Liver (tissue), 9 donors: ENCODE measurements around the gene ANGPT4. TPM values are rescaled to one million over a fixed set of nuclear protein-coding genes. Genes with fewer than 3 reads are reported as not detected.

Experiments used
- DNase-seq: peaks from one replicate; pipeline ENCODE4 v3.0.0-alpha.2; 2017; ENCODE audit warnings: low spot score
- H3K27ac ChIP-seq, 2 donors: one replicate each; pipeline ENCODE4 v1.7.0; 2013; ENCODE audit warnings: inconsistent platforms in 2 of 2, low read length in 2 of 2, control low read depth in 1 of 2, low read depth in 1 of 2, mild to moderate bottlenecking in 1 of 2
- H3K27me3 ChIP-seq, 4 donors: one replicate each; pipeline versions ENCODE4 v1.6.1 to v1.7.0; 2013; ENCODE audit warnings: low read length in 3 of 4, inconsistent platforms in 1 of 4, mild to moderate bottlenecking in 1 of 4, moderate library complexity in 1 of 4; ENCODE audit not compliant: control insufficient read depth in 4 of 4, insufficient read depth in 4 of 4
- H3K36me3 ChIP-seq, 4 donors: one replicate each; pipeline versions ENCODE4 v1.6.1 to v1.7.0; 2013; ENCODE audit warnings: low read length in 3 of 4, mild to moderate bottlenecking in 3 of 4, low read depth in 1 of 4, moderate library complexity in 1 of 4; ENCODE audit not compliant: control insufficient read depth in 4 of 4, insufficient read depth in 3 of 4
- H3K4me1 ChIP-seq, 4 donors: one replicate each; pipeline versions ENCODE4 v1.6.1 to v1.7.0; 2013; ENCODE audit warnings: low read length in 3 of 4, mild to moderate bottlenecking in 3 of 4, moderate library complexity in 1 of 4; ENCODE audit not compliant: control insufficient read depth in 4 of 4, insufficient read depth in 4 of 4
- H3K4me3 ChIP-seq, 3 donors: one replicate each; pipeline versions ENCODE4 v1.6.1 to v1.7.0; 2013; ENCODE audit warnings: low read length in 3 of 3, control low read depth in 1 of 3, low read depth in 1 of 3, mild to moderate bottlenecking in 1 of 3
- H3K9ac ChIP-seq, 2 donors: one replicate each; pipeline ENCODE4 v1.7.0; 2013; ENCODE audit warnings: low read length in 2 of 2, mild to moderate bottlenecking in 2 of 2, moderate library complexity in 2 of 2, control low read depth in 1 of 2, low read depth in 1 of 2
- H3K9me3 ChIP-seq, 4 donors: one replicate each; pipeline versions ENCODE4 v1.6.1 to v1.7.0; 2013; ENCODE audit warnings: low read length in 3 of 4; ENCODE audit not compliant: control insufficient read depth in 4 of 4
- EGR1 ChIP-seq, 2 donors: IDR thresholded peaks; 2 replicates each; pipeline ENCODE4 v1.6.1; 2016 to 2018; ENCODE audit warnings: antibody characterized with exemption in 2 of 2, low read depth in 2 of 2
- FOXA1 ChIP-seq: IDR thresholded peaks from 2 replicates; pipeline ENCODE4 v1.6.1; 2016; ENCODE audit warnings: antibody characterized with exemption
- FOXA2 ChIP-seq: IDR thresholded peaks from 2 replicates; pipeline ENCODE4 v1.6.1; 2016; ENCODE audit warnings: antibody characterized with exemption
- GABPA ChIP-seq, 2 donors: IDR thresholded peaks in 1 of 2; conservative IDR thresholded peaks in 1 of 2; 2 replicates each; pipeline ENCODE4 v1.6.1; 2016; ENCODE audit warnings: antibody characterized with exemption in 2 of 2, mild to moderate bottlenecking in 1 of 2, moderate library complexity in 1 of 2
- HNF4A ChIP-seq, 2 donors: conservative IDR thresholded peaks; 2 replicates each; pipeline ENCODE4 v1.6.1; 2016; ENCODE audit warnings: antibody characterized with exemption in 2 of 2, mild to moderate bottlenecking in 2 of 2
- HNF4G ChIP-seq: IDR thresholded peaks from 2 replicates; pipeline ENCODE4 v1.6.1; 2016; ENCODE audit warnings: antibody characterized with exemption
- JUND ChIP-seq, 2 donors: IDR thresholded peaks; 2 replicates each; pipeline ENCODE4 v1.6.1; 2016; ENCODE audit warnings: antibody characterized with exemption in 2 of 2
- NR2F2 ChIP-seq: IDR thresholded peaks from 2 replicates; pipeline ENCODE4 v1.6.1; 2016; ENCODE audit warnings: antibody characterized with exemption
- RAD21 ChIP-seq, 2 donors: IDR thresholded peaks; 2 replicates each; pipeline ENCODE4 v1.6.1; 2016; ENCODE audit warnings: antibody characterized with exemption in 2 of 2, mild to moderate bottlenecking in 2 of 2
- RXRA ChIP-seq, 2 donors: IDR thresholded peaks; 2 replicates each; pipeline ENCODE4 v1.6.1; 2017 to 2018; ENCODE audit warnings: antibody characterized with exemption in 2 of 2, mild to moderate bottlenecking in 1 of 2
- SP1 ChIP-seq: IDR thresholded peaks from 2 replicates; pipeline ENCODE4 v1.6.1; 2018; ENCODE audit warnings: antibody characterized with exemption, mild to moderate bottlenecking
- TAF1 ChIP-seq: conservative IDR thresholded peaks from 2 replicates; pipeline ENCODE4 v1.6.1; 2016; ENCODE audit warnings: antibody characterized with exemption, mild to moderate bottlenecking
- YY1 ChIP-seq: IDR thresholded peaks from 2 replicates; pipeline ENCODE4 v1.6.1; 2016; ENCODE audit warnings: antibody characterized with exemption, mild to moderate bottlenecking
- WGBS: extraction: QIAGEN DNeasy Blood & Tissue Kit; methylation state at CpG from one replicate; pipeline ENCODE4 v1.1.7; 2013; 5-methylcytosine and 5-hydroxymethylcytosine counted together
- polyA plus RNA-seq, 2 donors: library from polyadenylated mRNA; stranded (reverse) in 1 of 2; unstranded in 1 of 2; fragments of 200-250 nt in 1 of 2; fragments of >200 nt in 1 of 2; fragmentation: Nextera tagmentation in 1 of 2; extraction: Ambion mirVana in 1 of 2; gene quantifications; one replicate each; pipeline versions ENCODE4 v1.2.1 to v1.2.3, GENCODE V29; 2013 to 2015
- total RNA-seq, 2 donors: library from RNA; depleted of rRNA; stranded (reverse); fragments of >200 nt; gene quantifications; one replicate each; pipeline ENCODE4 v1.2.3, GENCODE V29; 2014
- TF ChIP-seq, protein P1 (sequence below): fragments of 150-350 bp; IDR thresholded peaks from 2 replicates; pipeline ENCODE4 v1.5.1; 2017; ENCODE audit warnings: improper control_type of control experiment, low read depth, low read length; ENCODE audit not compliant: missing input control
- TF ChIP-seq, protein P2 (sequence below): IDR thresholded peaks from 2 replicates; pipeline ENCODE4 v1.6.1; 2016; ENCODE audit warnings: antibody characterized with exemption, mild to moderate bottlenecking
- TF ChIP-seq, protein P3 (sequence below): IDR thresholded peaks from 2 replicates; pipeline ENCODE4 v1.6.1; 2016; ENCODE audit warnings: antibody characterized with exemption
- TF ChIP-seq, protein P4 (sequence below): IDR thresholded peaks from 2 replicates; pipeline ENCODE4 v1.6.1; 2016; ENCODE audit warnings: antibody characterized with exemption
- TF ChIP-seq, protein P5 (sequence below): IDR thresholded peaks from 2 replicates; pipeline ENCODE4 v1.6.1; 2016; ENCODE audit warnings: antibody characterized with exemption
- donor health status: healthy.
- donor health status: healthy.
- donor health status: healthy.
- donor health status: healthy.
- donor health status: healthy.

ANGPT4 gene
- total and polyA plus RNA-seq, 4 donors: 0.05 to 0.13 (median 0.08) TPM

DNA sequence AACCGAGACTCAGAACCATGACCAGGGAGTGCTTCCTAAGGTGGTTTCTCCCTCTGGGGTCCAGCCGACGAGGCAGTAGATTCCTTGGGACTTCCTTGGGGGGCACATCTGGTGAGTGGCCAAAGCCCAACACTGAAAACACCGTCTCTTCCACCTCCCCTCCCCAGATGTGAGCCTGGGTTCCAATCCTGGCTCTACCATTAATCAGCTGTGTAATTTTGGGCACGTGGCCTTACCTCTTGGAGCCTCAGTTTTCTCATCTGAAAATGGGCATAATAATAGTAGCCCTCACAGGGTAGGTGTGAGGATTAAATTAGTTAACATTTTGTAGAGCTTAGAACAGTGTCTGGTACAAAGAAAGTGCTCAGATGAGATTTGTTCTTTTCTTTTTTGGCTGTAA, 77.1 kb downstream of the ANGPT4 start:
- Histone ChIP-seq H3K27me3 (no peaks in the 10 kb centered on the region), H3K9ac (no peak overlapping the region), H3K4me3 (no peak overlapping the region), H3K4me1 (peaks cover 9 to 19% (median 15%) of the 10 kb centered on the region in 4 donors), H3K27ac (no peak overlapping the region), H3K36me3 (no peaks in the 10 kb centered on the region), H3K9me3 (no peaks in the 10 kb centered on the region)
- WGBS: 92% methylated on average over 5 of the region's 5 CpGs
- no peak for DNase-seq
- TF ChIP-seq FOXA2 (no peak), TAF1 (no peak), HNF4A (conservative IDR thresholded peaks at IDR 0.05) (no peak), JUND (IDR thresholded peaks at IDR 0.05) (no peak)
- TF ChIP-seq, protein P1, sequence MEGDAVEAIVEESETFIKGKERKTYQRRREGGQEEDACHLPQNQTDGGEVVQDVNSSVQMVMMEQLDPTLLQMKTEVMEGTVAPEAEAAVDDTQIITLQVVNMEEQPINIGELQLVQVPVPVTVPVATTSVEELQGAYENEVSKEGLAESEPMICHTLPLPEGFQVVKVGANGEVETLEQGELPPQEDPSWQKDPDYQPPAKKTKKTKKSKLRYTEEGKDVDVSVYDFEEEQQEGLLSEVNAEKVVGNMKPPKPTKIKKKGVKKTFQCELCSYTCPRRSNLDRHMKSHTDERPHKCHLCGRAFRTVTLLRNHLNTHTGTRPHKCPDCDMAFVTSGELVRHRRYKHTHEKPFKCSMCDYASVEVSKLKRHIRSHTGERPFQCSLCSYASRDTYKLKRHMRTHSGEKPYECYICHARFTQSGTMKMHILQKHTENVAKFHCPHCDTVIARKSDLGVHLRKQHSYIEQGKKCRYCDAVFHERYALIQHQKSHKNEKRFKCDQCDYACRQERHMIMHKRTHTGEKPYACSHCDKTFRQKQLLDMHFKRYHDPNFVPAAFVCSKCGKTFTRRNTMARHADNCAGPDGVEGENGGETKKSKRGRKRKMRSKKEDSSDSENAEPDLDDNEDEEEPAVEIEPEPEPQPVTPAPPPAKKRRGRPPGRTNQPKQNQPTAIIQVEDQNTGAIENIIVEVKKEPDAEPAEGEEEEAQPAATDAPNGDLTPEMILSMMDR: no peak
- TF ChIP-seq, protein P2, sequence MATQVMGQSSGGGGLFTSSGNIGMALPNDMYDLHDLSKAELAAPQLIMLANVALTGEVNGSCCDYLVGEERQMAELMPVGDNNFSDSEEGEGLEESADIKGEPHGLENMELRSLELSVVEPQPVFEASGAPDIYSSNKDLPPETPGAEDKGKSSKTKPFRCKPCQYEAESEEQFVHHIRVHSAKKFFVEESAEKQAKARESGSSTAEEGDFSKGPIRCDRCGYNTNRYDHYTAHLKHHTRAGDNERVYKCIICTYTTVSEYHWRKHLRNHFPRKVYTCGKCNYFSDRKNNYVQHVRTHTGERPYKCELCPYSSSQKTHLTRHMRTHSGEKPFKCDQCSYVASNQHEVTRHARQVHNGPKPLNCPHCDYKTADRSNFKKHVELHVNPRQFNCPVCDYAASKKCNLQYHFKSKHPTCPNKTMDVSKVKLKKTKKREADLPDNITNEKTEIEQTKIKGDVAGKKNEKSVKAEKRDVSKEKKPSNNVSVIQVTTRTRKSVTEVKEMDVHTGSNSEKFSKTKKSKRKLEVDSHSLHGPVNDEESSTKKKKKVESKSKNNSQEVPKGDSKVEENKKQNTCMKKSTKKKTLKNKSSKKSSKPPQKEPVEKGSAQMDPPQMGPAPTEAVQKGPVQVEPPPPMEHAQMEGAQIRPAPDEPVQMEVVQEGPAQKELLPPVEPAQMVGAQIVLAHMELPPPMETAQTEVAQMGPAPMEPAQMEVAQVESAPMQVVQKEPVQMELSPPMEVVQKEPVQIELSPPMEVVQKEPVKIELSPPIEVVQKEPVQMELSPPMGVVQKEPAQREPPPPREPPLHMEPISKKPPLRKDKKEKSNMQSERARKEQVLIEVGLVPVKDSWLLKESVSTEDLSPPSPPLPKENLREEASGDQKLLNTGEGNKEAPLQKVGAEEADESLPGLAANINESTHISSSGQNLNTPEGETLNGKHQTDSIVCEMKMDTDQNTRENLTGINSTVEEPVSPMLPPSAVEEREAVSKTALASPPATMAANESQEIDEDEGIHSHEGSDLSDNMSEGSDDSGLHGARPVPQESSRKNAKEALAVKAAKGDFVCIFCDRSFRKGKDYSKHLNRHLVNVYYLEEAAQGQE: no peak
- TF ChIP-seq, protein P3, sequence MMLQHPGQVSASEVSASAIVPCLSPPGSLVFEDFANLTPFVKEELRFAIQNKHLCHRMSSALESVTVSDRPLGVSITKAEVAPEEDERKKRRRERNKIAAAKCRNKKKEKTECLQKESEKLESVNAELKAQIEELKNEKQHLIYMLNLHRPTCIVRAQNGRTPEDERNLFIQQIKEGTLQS: no peak

DNA sequence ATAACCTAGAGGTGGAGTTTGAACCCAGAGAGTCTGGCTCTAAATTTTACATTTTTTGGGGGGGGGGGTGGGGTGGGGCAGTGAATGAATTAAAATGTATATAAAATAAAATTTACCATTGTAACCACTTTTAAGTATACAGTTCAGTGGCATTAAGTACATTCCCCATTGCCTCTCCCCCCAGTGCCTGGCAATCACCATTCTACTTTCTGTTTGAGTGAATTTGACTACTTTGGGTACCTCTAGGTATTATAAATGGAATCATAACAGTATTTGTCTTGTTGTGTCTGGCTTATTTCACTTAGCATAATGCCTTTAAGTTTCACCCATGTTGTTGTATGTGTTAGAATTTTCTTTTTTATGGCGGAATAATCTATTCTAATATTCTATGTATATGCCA, 79.9 kb downstream of the ANGPT4 start:
- Histone ChIP-seq H3K9me3 (no peaks in the 10 kb centered on the region), H3K9ac (no peak overlapping the region), H3K36me3 (no peaks in the 10 kb centered on the region), H3K27me3 (no peaks in the 10 kb centered on the region), H3K27ac (no peak overlapping the region), H3K4me3 (no peak overlapping the region), H3K4me1 (peaks cover 6 to 25% (median 11%) of the 10 kb centered on the region in 4 donors)
- no peak for TF ChIP-seq SP1
- no peak for TF ChIP-seq HNF4G
- TF ChIP-seq, protein P3: no peak
- TF ChIP-seq NR2F2: no peak
- TF ChIP-seq FOXA1: no peak
- no peak for TF ChIP-seq JUND (IDR thresholded peaks at IDR 0.05)
- TF ChIP-seq, protein P4, sequence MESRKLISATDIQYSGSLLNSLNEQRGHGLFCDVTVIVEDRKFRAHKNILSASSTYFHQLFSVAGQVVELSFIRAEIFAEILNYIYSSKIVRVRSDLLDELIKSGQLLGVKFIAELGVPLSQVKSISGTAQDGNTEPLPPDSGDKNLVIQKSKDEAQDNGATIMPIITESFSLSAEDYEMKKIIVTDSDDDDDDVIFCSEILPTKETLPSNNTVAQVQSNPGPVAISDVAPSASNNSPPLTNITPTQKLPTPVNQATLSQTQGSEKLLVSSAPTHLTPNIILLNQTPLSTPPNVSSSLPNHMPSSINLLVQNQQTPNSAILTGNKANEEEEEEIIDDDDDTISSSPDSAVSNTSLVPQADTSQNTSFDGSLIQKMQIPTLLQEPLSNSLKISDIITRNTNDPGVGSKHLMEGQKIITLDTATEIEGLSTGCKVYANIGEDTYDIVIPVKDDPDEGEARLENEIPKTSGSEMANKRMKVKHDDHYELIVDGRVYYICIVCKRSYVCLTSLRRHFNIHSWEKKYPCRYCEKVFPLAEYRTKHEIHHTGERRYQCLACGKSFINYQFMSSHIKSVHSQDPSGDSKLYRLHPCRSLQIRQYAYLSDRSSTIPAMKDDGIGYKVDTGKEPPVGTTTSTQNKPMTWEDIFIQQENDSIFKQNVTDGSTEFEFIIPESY: no peak
- TF ChIP-seq HNF4A (conservative IDR thresholded peaks at IDR 0.05): no peak
- no peak for TF ChIP-seq RAD21 (IDR thresholded peaks at IDR 0.05)
- TF ChIP-seq TAF1: no peak
- no peak for TF ChIP-seq RXRA (IDR thresholded peaks at IDR 0.05)
- no peak for TF ChIP-seq GABPA (IDR thresholded peaks at IDR 0.05 in 1 of 2, conservative IDR thresholded peaks at IDR 0.05 in 1 of 2)
- TF ChIP-seq, protein P1: no peak
- TF ChIP-seq, protein P5, sequence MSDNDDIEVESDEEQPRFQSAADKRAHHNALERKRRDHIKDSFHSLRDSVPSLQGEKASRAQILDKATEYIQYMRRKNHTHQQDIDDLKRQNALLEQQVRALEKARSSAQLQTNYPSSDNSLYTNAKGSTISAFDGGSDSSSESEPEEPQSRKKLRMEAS: no peak
- no peak for TF ChIP-seq EGR1 (IDR thresholded peaks at IDR 0.05; ENCODE audit: low read depth in 2 of 2)
- TF ChIP-seq YY1: no peak
- no peak for TF ChIP-seq FOXA2
- TF ChIP-seq, protein P2: no peak
- WGBS: 96% methylated on average over 1 of the region's 1 CpG
- no peak for DNase-seq
